ENCODE measurements around the gene DOCK4. TPM values are rescaled to one million over a fixed set of nuclear protein-coding genes. Genes with fewer than 3 reads are reported as not detected.

The DOCK4 gene
- total and polyA plus RNA-seq, 2 of the 8 experiments (the other 6 are each of a cell fraction or from before 2014, with no cell fraction given) = 5.1 to 23.6 TPM

- no peak overlapping the region for H4K8ac ChIP-seq (ENCODE audit: extremely low read depth, insufficient read depth, low read length)
- TF ChIP-seq SIN3A (conservative IDR thresholded peaks at IDR 0.05 in 1 of 2, IDR thresholded peaks at IDR 0.05 in 1 of 2; ENCODE audit: low read depth in 1 of 2, low read length in 2 of 2) = no peak
- TF ChIP-seq SRF (IDR thresholded peaks at IDR 0.05; ENCODE audit: low read depth, low read length) = no peak
- no peak for TF ChIP-seq EZH2 (IDR thresholded peaks at IDR 0.05; ENCODE audit: low read depth, low read length, severe bottlenecking)
- TF ChIP-seq SUZ12 (IDR thresholded peaks at IDR 0.05; ENCODE audit: low read length) = no peak
- TF ChIP-seq BRCA1 (IDR thresholded peaks at IDR 0.05; ENCODE audit: low read depth, low read length) = no peak
- TF ChIP-seq ATF2 (IDR thresholded peaks at IDR 0.05; ENCODE audit: low read length) = no peak
- TF ChIP-seq ZNF274 (IDR thresholded peaks at IDR 0.05; ENCODE audit: borderline replicate concordance, extremely low read depth, low read length) = no peak
- TF ChIP-seq SP1 (IDR thresholded peaks at IDR 0.05; ENCODE audit: low read depth, low read length) = no peak
- TF ChIP-seq RXRA (IDR thresholded peaks at IDR 0.05; ENCODE audit: insufficient read depth, low read depth, low read length) = no peak
- TF ChIP-seq JUND (IDR thresholded peaks at IDR 0.05; ENCODE audit: low read length) = no peak
- no peak for TF ChIP-seq JUN (IDR thresholded peaks at IDR 0.05; ENCODE audit: low read depth, low read length)
- TF ChIP-seq BCL11A (IDR thresholded peaks at IDR 0.05; ENCODE audit: low read depth in 2 of 2, low read length in 2 of 2) = no peak
- TF ChIP-seq CEBPB (IDR thresholded peaks at IDR 0.05; ENCODE audit: low read depth, low read length) = no peak
These were observed 313.0 kb downstream of the DOCK4 start for GRCh38 chr7:111893190-111893589.

More at GRCh38 chr7:111893190-111893589, 313.0 kb downstream of the DOCK4 start:
- Histone ChIP-seq H3K36me3 (ENCODE audit: control insufficient read depth in 2 of 4, insufficient read depth in 4 of 4, low read length in 3 of 4) (no peaks in the 10 kb centered on the region), H3K4ac (replicated peaks; ENCODE audit: insufficient read length, low read depth, low read length) (no peak overlapping the region), H2BK12ac (ENCODE audit: low read depth, low read length) (no peak overlapping the region), H2AK5ac (ENCODE audit: low read depth, low read length) (no peak overlapping the region), H3K9ac (replicated peaks in 1 of 4; ENCODE audit: extremely low read depth in 1 of 4, low read depth in 3 of 4, low read length in 3 of 4) (no peak overlapping the region), H3K79me2 (ENCODE audit: control insufficient read depth in 1 of 2, insufficient read depth in 2 of 2, low read length in 2 of 2) (no peaks in the 10 kb centered on the region), H4K20me1 (replicated peaks in 1 of 2; ENCODE audit: control insufficient read depth in 1 of 2, insufficient read depth in 2 of 2, low read length in 2 of 2) (no peaks in the 10 kb centered on the region), H3K23ac (ENCODE audit: insufficient read length) (no peak overlapping the region), H3K27me3 (replicated peaks in 1 of 4; ENCODE audit: control insufficient read depth in 3 of 4, extremely low read depth in 1 of 4, insufficient read depth in 3 of 4, low read length in 3 of 4) (peaks cover 0 to 1% (median 0%) of the 10 kb centered on the region in 4 experiments; a peak in 1 of 7 replicates), H3K18ac (ENCODE audit: extremely low read depth, low read length) (no peak overlapping the region), H2BK20ac (ENCODE audit: low read length) (no peak overlapping the region), H3K27ac (ENCODE audit: low read depth, low read length) (no peak overlapping the region), H3K9me3 (ENCODE audit: insufficient read depth in 2 of 2, low read depth in 1 of 2, low read length in 1 of 2) (no peaks in the 10 kb centered on the region), H2BK15ac (ENCODE audit: low read length) (no peak overlapping the region), H3K79me1 (ENCODE audit: low read depth, low read length) (no peaks in the 10 kb centered on the region), H3K4me3 (ENCODE audit: extremely low read depth in 1 of 4, insufficient read depth in 2 of 4, low read depth in 3 of 4, low read length in 4 of 4) (no peak overlapping the region), H3K14ac (ENCODE audit: insufficient read length) (no peak overlapping the region), H4K91ac (replicated peaks; ENCODE audit: insufficient read length, low read length) (no peak overlapping the region), H2BK5ac (ENCODE audit: low read depth, low read length) (no peak overlapping the region), H3K56ac (replicated peaks; ENCODE audit: insufficient read length, low read depth, low read length) (no peak overlapping the region), H2AFZ (ENCODE audit: low read length) (no peak overlapping the region), H4K5ac (ENCODE audit: insufficient read length, low read depth, low read length) (no peak overlapping the region), H3K23me2 (ENCODE audit: low read depth, low read length) (no peaks in the 10 kb centered on the region; the same call in 1 of the 2 replicates), H3K4me2 (ENCODE audit: insufficient read depth in 1 of 2, low read depth in 2 of 2, low read length in 2 of 2) (no peak overlapping the region), H3K4me1 (replicated peaks in 1 of 4; ENCODE audit: control insufficient read depth in 3 of 4, insufficient read depth in 4 of 4, low read length in 3 of 4) (no peaks in the 10 kb centered on the region), H2BK120ac (replicated peaks; ENCODE audit: low read depth, low read length) (no peak overlapping the region)
- ChIA-PET CTCF (ENCODE audit: partially characterized antibody) (interaction anchor here (0.6 to 1.8 kb wide), 5 partner anchors 9 to 523 kb away, joined by 3 to 4 read pairs (median 4); no protein-coding TSS in a partner anchor), POLR2A (ENCODE audit: partially characterized antibody) (interaction anchor here (0.8 kb wide), 1 partner anchor 154 kb away, joined by 5 read pairs; no protein-coding TSS in a partner anchor)
- 88% methylated on average over 5 of the region's 5 CpGs; no CpG with 5 or more reads in 1 of the 2 experiments for WGBS, 2 experiments (ENCODE audit: extremely low coverage in 1 of 2, insufficient coverage in 1 of 2, insufficient read length in 1 of 2, insufficient replicate concordance in 2 of 2, low coverage in 1 of 2, low lambda C conversion rate in 2 of 2, missing lambda C conversion rate in 1 of 2)
- FAIRE-seq (no peak), DNase-seq (ENCODE audit: low read depth in 1 of 2, low spot score in 2 of 2) (no peak)

All from H1 (cell line).